Glutamatergic neuron (in vitro differentiated cells): ENCODE results near the gene WDR45B. TPM values are rescaled to one million over a fixed set of nuclear protein-coding genes. Genes with fewer than 3 reads are reported as not detected.

Source experiments
- DNase-seq: peaks from one replicate; pipeline ENCODE4 v3.0.0; 2022
- H3K27ac Mint-ChIP-seq: one replicate; pipeline ENCODE4 v1.8.0; 2020; ENCODE audit warnings: mild to moderate bottlenecking, mixed read lengths, inconsistent platforms; ENCODE audit not compliant: unreplicated experiment
- H3K27me3 Mint-ChIP-seq: one replicate; pipeline ENCODE4 v1.8.0; 2020; ENCODE audit warnings: mild to moderate bottlenecking, moderate library complexity, mixed read lengths, inconsistent platforms; ENCODE audit not compliant: unreplicated experiment
- H3K36me3 Mint-ChIP-seq: one replicate; pipeline ENCODE4 v1.8.0; 2020; ENCODE audit warnings: mild to moderate bottlenecking, mixed read lengths, inconsistent platforms; ENCODE audit not compliant: unreplicated experiment
- H3K4me1 Mint-ChIP-seq: one replicate; pipeline ENCODE4 v1.8.0; 2020; ENCODE audit warnings: mild to moderate bottlenecking, low read depth, mixed read lengths, inconsistent platforms; ENCODE audit not compliant: unreplicated experiment
- H3K4me3 Mint-ChIP-seq: one replicate; pipeline ENCODE4 v1.8.0; 2020; ENCODE audit warnings: mild to moderate bottlenecking, mixed read lengths, inconsistent platforms; ENCODE audit not compliant: unreplicated experiment
- H3K9me3 Mint-ChIP-seq: one replicate; pipeline ENCODE4 v1.8.0; 2020; ENCODE audit warnings: mild to moderate bottlenecking, moderate library complexity, mixed read lengths, inconsistent platforms; ENCODE audit not compliant: unreplicated experiment
- total RNA-seq: library from RNA; stranded (reverse); fragmentation: NEBNext Ultra II Directional; extraction: Animal tissue kit (Norgen Biotek cat#: 25700); gene quantifications from one replicate; pipeline ENCODE4 v1.2.1, GENCODE V29; 2021; ENCODE audit not compliant: unreplicated experiment
- TF ChIP-seq, protein P1 (sequence below): fragments of 200-600 bp; sonication (generic); IDR thresholded peaks from one replicate; pipeline ENCODE4 v1.5.0; 2021; ENCODE audit not compliant: partially characterized antibody, unreplicated experiment

Gene WDR45B
- total RNA-seq, 1 donor from 2014 or later: 60.4 TPM

DNA sequence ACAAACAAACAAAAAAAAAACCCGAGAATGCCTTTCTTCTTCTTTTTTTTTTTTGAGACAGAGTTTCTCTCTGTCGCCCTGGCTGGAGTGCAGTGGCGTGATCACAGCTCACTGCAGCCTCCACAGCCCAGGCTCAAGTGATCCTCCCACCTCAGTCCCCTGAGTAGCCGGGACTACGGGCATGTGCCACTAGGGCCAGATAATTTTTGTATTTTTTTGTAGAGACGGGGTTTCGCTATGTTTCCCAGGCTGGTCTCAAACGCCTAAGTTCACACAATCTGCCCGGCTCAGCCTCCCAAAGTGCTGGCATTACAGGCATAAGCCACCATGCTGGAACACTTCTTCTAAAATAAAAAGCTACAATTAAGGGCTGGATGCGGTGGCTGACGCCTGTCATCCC lies 17.0 kb upstream of the WDR45B start:
- Mint-ChIP-seq H3K27me3 (peaks cover 11% of the 10 kb centered on the region), H3K4me3 (no peak overlapping the region), H3K4me1 (peaks cover 5% of the 10 kb centered on the region), H3K27ac (no peak overlapping the region), H3K9me3 (peaks cover 9% of the 10 kb centered on the region), H3K36me3 (peaks cover 4% of the 10 kb centered on the region)
- no peak for DNase-seq
- TF ChIP-seq, protein P1, sequence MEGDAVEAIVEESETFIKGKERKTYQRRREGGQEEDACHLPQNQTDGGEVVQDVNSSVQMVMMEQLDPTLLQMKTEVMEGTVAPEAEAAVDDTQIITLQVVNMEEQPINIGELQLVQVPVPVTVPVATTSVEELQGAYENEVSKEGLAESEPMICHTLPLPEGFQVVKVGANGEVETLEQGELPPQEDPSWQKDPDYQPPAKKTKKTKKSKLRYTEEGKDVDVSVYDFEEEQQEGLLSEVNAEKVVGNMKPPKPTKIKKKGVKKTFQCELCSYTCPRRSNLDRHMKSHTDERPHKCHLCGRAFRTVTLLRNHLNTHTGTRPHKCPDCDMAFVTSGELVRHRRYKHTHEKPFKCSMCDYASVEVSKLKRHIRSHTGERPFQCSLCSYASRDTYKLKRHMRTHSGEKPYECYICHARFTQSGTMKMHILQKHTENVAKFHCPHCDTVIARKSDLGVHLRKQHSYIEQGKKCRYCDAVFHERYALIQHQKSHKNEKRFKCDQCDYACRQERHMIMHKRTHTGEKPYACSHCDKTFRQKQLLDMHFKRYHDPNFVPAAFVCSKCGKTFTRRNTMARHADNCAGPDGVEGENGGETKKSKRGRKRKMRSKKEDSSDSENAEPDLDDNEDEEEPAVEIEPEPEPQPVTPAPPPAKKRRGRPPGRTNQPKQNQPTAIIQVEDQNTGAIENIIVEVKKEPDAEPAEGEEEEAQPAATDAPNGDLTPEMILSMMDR: no peak

DNA sequence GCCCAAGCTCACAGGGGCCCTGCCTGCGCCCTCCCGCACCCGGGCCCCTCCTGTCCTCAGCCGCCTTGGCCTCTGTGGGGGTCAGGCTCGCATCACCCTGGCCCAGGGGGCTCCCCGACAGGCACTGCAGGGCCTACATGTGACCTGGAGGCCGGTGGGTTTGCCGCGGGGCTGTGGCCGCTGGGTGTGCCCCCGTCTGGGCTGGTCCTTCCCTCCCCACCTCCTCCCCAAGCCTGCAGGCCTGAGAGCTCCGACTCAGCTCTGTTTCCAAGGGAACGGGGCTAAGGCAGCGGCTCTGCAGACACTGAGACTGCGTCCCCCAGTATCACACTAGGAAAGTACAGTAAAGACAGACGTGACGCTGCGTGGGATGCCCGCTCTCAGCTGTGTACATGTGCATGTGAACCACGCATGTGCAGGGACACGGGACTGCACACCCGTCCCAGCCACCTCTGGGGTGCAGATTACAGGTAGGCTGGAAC lies 16.5 kb upstream of the WDR45B start:
- DNase-seq: no peak
- TF ChIP-seq, protein P1: no peak
- Mint-ChIP-seq H3K27me3 (peaks cover 15% of the 10 kb centered on the region), H3K9me3 (peaks cover 12% of the 10 kb centered on the region), H3K4me3 (no peak overlapping the region), H3K27ac (no peak overlapping the region), H3K4me1 (peaks cover 5% of the 10 kb centered on the region), H3K36me3 (peaks cover 9% of the 10 kb centered on the region)

DNA sequence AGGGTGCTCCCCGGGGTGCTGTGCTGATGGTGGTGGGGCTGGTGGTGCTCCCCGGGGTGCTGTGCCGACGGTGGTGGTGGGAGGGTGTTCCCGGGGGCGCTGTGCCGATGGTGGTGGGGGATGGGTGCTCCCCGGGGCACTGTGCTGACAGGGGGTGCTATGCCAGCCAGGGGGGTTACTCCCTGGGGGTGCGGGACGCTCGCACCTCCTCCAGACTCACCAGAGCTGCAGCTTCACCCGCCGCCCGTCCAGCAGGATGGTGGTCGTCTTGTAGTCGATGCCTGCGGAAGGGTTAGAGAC lies 16.0 kb upstream of the WDR45B start:
- peaks cover 5% of the 10 kb centered on the region for H3K4me1 Mint-ChIP-seq
- no peak overlapping the region for H3K4me3 Mint-ChIP-seq
- H3K27me3 Mint-ChIP-seq: peaks cover 16% of the 10 kb centered on the region
- DNase-seq: no peak
- H3K9me3 Mint-ChIP-seq: peaks cover 16% of the 10 kb centered on the region
- H3K27ac Mint-ChIP-seq: no peak overlapping the region
- TF ChIP-seq, protein P1: no peak
- peaks cover 14% of the 10 kb centered on the region for H3K36me3 Mint-ChIP-seq

DNA sequence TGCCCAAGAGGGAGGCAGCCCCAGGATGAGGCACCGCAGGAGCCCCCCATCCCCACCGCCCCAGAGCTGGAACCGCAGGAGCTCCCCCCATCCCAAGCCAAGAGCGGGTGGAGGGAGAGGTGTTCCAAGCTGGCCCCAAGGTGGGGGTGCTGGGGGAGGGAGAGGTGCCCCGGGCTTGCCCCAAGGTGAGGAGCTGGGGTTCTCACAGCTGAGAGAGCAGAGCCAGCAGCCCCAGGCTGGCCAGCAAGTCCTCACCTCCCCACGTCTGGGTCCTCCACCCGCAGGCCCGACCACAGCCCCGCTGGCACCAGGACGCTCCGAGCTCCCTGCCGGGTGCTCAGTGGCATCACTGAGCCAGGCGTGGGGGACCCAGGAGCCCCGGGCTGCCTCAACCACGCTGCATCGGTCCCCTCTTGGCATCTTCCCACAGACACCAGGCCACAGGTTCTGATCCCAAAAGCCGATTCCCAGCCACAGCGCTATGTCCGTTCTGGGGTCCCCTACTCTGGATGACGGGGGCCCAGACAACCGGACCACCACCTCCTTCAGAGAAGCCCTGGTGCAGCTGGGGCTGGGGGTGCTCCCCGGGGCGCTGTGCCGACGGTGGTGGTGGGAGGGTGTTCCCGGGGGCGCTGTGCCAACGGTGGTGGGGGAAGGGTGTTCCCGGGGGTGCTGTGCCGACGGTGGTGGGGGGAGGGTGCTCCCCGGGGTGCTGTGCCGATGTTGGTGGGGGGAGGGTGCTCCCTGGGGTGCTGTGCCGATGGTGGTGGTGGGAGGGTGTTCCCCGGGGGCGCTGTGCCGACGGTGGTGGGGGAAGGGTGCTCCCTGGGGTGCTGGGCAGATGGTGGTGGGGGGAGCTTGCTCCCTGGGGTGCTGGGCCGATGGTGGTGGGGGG lies 15.4 kb upstream of the WDR45B start:
- peaks cover 5% of the 10 kb centered on the region for H3K4me1 Mint-ChIP-seq

More for the DNA sequence above, 15.4 kb upstream of the WDR45B start:
- Mint-ChIP-seq H3K27ac (no peak overlapping the region), H3K4me3 (no peak overlapping the region), H3K36me3 (peaks cover 14% of the 10 kb centered on the region), H3K9me3 (peaks cover 16% of the 10 kb centered on the region), H3K27me3 (peaks cover 16% of the 10 kb centered on the region)
- no peak for DNase-seq
- TF ChIP-seq, protein P1: no peak
